Transverse colon (tissue), 3 donors: ENCODE results near the gene ISCA1.

Source experiments
- EP300 ChIP-seq: sonication (generic); formaldehyde crosslinking; IDR thresholded peaks from one replicate; pipeline ENCODE4 v1.6.1; 2017; ENCODE audit warnings: antibody characterized with exemption, low read depth
- POLR2A ChIP-seq: fragments of 450-650 bp; IDR thresholded peaks from one replicate; pipeline ENCODE4 v1.6.1; 2016; ENCODE audit warnings: antibody characterized with exemption, mild to moderate bottlenecking, moderate library complexity
- TF ChIP-seq, protein P1 (sequence below), 5 experiments: fragments of 200-600 bp in 3 of 5; fragments of 450-650 bp in 2 of 5; sonication (generic) in 3 of 5; IDR thresholded peaks; 1 replicate in 2 of 5; 2 replicates in 3 of 5; pipeline ENCODE4 v1.5.1; 2016 to 2017; ENCODE audit warnings: antibody characterized with exemption in 5 of 5, inconsistent platforms in 3 of 5, mild to moderate bottlenecking in 2 of 5, moderate library complexity in 1 of 5

GRCh38 chr9:86324901-86325300 lies 42.6 kb upstream of the ISCA1 start:
- TF ChIP-seq, protein P1, sequence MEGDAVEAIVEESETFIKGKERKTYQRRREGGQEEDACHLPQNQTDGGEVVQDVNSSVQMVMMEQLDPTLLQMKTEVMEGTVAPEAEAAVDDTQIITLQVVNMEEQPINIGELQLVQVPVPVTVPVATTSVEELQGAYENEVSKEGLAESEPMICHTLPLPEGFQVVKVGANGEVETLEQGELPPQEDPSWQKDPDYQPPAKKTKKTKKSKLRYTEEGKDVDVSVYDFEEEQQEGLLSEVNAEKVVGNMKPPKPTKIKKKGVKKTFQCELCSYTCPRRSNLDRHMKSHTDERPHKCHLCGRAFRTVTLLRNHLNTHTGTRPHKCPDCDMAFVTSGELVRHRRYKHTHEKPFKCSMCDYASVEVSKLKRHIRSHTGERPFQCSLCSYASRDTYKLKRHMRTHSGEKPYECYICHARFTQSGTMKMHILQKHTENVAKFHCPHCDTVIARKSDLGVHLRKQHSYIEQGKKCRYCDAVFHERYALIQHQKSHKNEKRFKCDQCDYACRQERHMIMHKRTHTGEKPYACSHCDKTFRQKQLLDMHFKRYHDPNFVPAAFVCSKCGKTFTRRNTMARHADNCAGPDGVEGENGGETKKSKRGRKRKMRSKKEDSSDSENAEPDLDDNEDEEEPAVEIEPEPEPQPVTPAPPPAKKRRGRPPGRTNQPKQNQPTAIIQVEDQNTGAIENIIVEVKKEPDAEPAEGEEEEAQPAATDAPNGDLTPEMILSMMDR (IDR thresholded peaks at IDR 0.05): no peak
- TF ChIP-seq EP300 (no peak), POLR2A (no peak)
